SU-DHL-6 (cell line): ENCODE data around the gene IFNA14.

Experiments
- CTCF ChIP-seq: fragments of 200-600 bp; sonication (generic); IDR thresholded peaks from one replicate; pipeline ENCODE4 v1.5.1; 2017; ENCODE audit warnings: antibody characterized with exemption, mild to moderate bottlenecking, low read length, moderate library complexity; ENCODE audit not compliant: insufficient read depth, poor library complexity, severe bottlenecking
- EZH2phosphoT487 ChIP-seq: fragments of 200-600 bp; sonication (generic), shearing (Covaris generic); conservative IDR thresholded peaks from 2 replicates; pipeline ENCODE4 v1.6.1; 2018; ENCODE audit warnings: mild to moderate bottlenecking, antibody characterized with exemption, low read length, moderate library complexity, mixed read lengths

DNA sequence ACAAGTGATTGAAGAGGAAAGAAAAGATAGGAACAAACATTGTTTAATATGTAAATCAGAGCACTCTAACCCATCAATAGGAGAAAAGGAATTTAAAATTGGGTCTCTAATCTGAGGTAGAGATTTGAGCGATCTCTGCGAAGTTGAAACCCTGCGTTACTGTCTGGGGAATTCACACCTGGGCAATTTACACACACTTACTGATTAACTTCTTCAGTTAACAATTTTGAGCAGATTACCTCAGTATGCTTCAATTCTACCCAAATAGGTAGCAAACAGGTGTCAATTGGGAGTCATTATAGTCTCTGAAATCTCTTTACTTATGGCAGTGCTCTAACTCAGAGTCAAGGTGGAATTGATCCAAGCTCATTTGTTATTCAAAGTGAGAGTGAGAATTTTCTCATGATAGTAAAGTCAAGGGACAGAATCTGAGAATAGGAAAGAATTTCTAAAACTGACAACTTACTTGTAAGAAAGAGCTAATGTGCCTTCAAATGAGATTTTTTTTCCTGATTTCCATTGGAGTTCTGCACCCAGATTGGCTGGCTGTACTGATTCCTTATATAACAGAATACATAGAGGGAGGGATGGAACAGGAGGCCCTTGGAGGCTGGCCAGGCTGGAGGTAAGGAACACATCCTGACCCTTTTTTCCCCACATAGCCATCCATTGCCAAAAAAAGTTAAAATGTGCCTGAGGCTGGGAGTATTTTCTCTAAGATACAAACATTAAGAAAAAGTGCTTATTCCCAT lies 27.1 kb upstream of the IFNA14 start:
- TF ChIP-seq CTCF (no peak), EZH2phosphoT487 (no peak)
